OCI-LY3 (cell line): ENCODE measurements around the gene EHD1.

ENCODE experiments used
- H2AFZ ChIP-seq: fragments of 200-600, 300-600 bp; shearing (Covaris generic); 2 replicates; pipeline ENCODE4 v1.6.0; 2014; ENCODE audit warnings: antibody characterized with exemption, low read depth, low read length
- H3K27ac ChIP-seq: fragments of 200-600, 300-600 bp; sonication (generic); 2 replicates; pipeline ENCODE4 v1.5.1; 2014; ENCODE audit warnings: mild to moderate bottlenecking, low read length, moderate library complexity, mixed read lengths
- H3K27me3 ChIP-seq: fragments of 200-600, 300-600 bp; sonication (generic); 2 replicates; pipeline ENCODE4 v1.6.1; 2014; ENCODE audit warnings: low read depth, low read length, mixed read lengths
- H3K36me3 ChIP-seq: fragments of 200-600, 300-600 bp; sonication (generic); replicated peaks from 2 replicates; pipeline ENCODE3; 2014; ENCODE audit warnings: low read depth, low read length, mixed read lengths
- H3K4me1 ChIP-seq: fragments of 300-600, 200-600 bp; sonication (generic); 2 replicates; pipeline ENCODE4 v1.6.1; 2014; ENCODE audit warnings: low read length, mixed read lengths
- H3K4me2 ChIP-seq: fragments of 200-600, 300-600 bp; sonication (generic); 2 replicates; pipeline ENCODE4 v1.6.1; 2014; ENCODE audit warnings: low read length, mixed read lengths
- H3K4me3 ChIP-seq: fragments of 300-600, 200-600 bp; sonication (generic); 2 replicates; pipeline ENCODE4 v1.5.1; 2014; ENCODE audit warnings: antibody characterized with exemption, mild to moderate bottlenecking, low read length, moderate library complexity
- H3K79me2 ChIP-seq: fragments of 300-600, 200-600 bp; shearing (Covaris generic); 2 replicates; pipeline ENCODE4 v1.6.1; 2014; ENCODE audit warnings: mild to moderate bottlenecking, low read length, mixed read lengths
- H3K9ac ChIP-seq: fragments of 300-600, 200-600 bp; shearing (Covaris generic); 2 replicates; pipeline ENCODE4 v1.6.0; 2014; ENCODE audit warnings: mild to moderate bottlenecking, low read length, moderate library complexity
- H3K9me3 ChIP-seq: fragments of 200-600, 300-600 bp; shearing (Covaris generic); 2 replicates; pipeline ENCODE4 v1.6.1; 2014; ENCODE audit warnings: low read length, mixed read lengths; ENCODE audit not compliant: insufficient read depth
- H4K20me1 ChIP-seq: fragments of 200-600, 300-600 bp; sonication (generic); 2 replicates; pipeline ENCODE4 v1.6.1; 2016; ENCODE audit warnings: low read length, mixed read lengths; ENCODE audit not compliant: insufficient read depth
- EZH2phosphoT487 ChIP-seq: fragments of 200-600 bp; shearing (Covaris generic); IDR thresholded peaks from 2 replicates; pipeline ENCODE4 v1.6.1; 2018; ENCODE audit warnings: antibody characterized with exemption, mixed run types, low read depth
- TF ChIP-seq, protein P1 (sequence below): fragments of 200-600, 300-600 bp; sonication (generic); IDR thresholded peaks from 2 replicates; pipeline ENCODE4 v1.5.1; 2014; ENCODE audit warnings: antibody characterized with exemption, low read length, low read depth

EHD1 gene

DNA sequence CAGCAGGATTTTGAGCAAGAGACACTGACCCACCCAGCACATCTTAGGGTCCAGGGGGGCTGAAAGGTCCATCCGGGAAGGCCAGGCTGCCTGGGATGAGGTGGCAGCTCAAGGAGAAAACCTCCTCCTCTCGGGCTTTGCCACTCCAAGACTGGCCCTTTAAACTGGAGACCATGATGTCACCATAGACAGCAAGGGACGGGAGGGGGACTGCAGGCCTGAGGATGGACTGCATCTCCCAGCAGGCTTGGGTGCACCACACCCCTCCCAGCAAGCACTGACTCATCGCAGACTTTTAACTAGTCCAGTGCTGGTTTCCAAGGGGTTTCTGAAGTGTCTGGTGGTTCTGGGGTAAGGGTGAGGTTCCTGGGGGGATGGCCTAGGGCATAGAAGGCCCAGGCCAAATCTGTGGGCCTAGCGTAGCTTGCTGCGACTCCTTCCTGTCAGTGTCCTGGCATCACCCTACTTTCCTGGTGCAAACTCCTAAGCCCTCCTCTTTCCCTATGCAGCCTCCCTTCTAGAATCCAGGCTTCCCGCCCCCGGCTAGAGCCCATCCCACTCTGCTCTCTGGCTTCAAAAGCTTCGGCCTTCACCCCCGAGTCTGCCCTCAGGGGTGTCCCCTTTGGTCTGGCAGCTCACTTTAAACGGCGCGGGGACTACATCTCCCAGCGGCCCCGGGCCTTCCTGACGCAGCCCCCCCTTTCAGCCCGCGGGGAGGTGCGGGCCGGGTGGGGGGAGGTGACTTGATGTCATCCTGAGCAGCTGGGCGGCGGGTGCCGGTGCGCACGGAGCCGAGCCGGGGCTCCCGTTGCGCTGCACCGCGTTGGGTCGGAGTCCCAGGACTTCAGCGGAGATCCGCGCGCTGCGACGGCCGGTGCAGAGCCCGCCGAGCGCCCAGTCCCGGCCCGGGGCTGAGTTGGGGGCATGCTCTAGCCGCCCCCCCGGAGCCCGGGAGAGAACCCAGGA lies 45.8 kb upstream of the EHD1 start, which contains the start of gene PPP2R5B:
Gene PPP2R5B, plus strand, starts transcription at position 746 of the 966 bp plus-strand sequence. CDS start 1,046 bp downstream, outside the sequence.
- Histone ChIP-seq H3K9me3 (no peaks in the 10 kb centered on the region), H3K9ac (peak within 1 kb of the TSS; percentile 71), H3K79me2 (no peaks in the 10 kb centered on the region), H3K4me2 (peak within 1 kb of the TSS; percentile 86), H3K36me3 (peaks cover 3% of the 10 kb centered on the region), H3K4me1 (peaks cover 15% of the 10 kb centered on the region), H3K27me3 (no peaks in the 10 kb centered on the region), H3K4me3 (peak within 1 kb of the TSS; percentile 86), H3K27ac (peak within 1 kb of the TSS; percentile 61), H2AFZ (peak within 1 kb of the TSS; percentile 93), H4K20me1 (no peaks in the 10 kb centered on the region)
- no peak for TF ChIP-seq EZH2phosphoT487
- TF ChIP-seq, protein P1, sequence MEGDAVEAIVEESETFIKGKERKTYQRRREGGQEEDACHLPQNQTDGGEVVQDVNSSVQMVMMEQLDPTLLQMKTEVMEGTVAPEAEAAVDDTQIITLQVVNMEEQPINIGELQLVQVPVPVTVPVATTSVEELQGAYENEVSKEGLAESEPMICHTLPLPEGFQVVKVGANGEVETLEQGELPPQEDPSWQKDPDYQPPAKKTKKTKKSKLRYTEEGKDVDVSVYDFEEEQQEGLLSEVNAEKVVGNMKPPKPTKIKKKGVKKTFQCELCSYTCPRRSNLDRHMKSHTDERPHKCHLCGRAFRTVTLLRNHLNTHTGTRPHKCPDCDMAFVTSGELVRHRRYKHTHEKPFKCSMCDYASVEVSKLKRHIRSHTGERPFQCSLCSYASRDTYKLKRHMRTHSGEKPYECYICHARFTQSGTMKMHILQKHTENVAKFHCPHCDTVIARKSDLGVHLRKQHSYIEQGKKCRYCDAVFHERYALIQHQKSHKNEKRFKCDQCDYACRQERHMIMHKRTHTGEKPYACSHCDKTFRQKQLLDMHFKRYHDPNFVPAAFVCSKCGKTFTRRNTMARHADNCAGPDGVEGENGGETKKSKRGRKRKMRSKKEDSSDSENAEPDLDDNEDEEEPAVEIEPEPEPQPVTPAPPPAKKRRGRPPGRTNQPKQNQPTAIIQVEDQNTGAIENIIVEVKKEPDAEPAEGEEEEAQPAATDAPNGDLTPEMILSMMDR, result no peak

DNA sequence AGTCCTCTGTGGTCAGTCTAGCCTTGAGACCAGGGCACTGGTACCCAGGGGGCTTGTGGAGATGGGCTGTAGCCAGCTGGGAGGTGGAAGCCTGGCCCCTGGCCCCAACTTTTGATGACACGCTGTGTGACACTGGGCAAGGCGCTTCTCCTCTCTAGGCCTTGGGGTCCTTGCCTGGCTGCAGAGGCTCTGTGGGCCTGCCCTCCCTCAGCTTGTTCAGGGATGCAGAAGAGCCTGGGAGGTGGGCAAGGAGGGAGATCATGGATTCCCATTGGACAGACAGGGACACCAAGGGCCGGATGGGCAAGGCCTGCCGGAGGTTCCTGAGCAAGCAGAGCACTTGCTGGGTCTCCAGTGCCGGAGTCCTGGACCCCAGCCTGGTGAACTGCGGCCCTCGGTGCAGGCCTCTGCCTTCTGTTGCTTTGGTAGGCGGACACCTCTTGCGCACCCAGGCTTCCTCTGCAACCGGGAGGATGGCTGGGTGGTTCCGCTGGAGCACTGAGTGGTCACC lies 44.8 kb upstream of the EHD1 start:
- no peaks in the 10 kb centered on the region for H3K79me2 ChIP-seq
- H3K27me3 ChIP-seq, result no peaks in the 10 kb centered on the region
- no peak for TF ChIP-seq EZH2phosphoT487
- TF ChIP-seq, protein P1, result no peak
- H3K9ac ChIP-seq, result no peak overlapping the region
- 0 out of 2 replicates have a peak overlapping the region, but pooled peaks have one; percentile 93 for H2AFZ ChIP-seq
- peaks cover 18% of the 10 kb centered on the region for H3K4me1 ChIP-seq
- no peaks in the 10 kb centered on the region for H4K20me1 ChIP-seq
- H3K36me3 ChIP-seq, result peaks cover 3% of the 10 kb centered on the region
- H3K27ac ChIP-seq, result no peak overlapping the region
- peak overlapping the region; percentile 86; the same call in 1 of the 2 replicates for H3K4me2 ChIP-seq
- H3K9me3 ChIP-seq, result no peaks in the 10 kb centered on the region
- no peak overlapping the region for H3K4me3 ChIP-seq

DNA sequence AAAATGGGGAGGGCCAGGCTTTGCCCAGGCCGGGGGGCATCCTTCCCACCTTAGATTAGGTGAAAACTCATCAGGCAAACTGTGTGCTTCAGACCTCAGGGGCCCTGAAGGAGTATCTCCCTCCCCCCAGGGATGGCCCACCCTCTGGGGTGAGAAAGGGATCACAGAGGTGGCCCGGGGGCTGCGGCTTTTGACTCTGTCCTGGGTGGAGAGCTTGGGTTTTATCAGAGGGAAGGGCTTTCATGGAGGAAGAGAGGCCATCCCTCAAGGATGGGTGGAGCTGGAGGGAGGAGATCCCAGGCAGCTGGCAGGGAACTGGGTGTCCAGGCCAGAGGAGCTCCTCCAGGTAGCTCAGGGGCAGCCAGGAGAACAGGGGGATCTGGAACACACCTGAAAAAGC lies 43.0 kb upstream of the EHD1 start:
- Histone ChIP-seq H3K27ac (no peak overlapping the region), H3K4me1 (peaks cover 23% of the 10 kb centered on the region), H4K20me1 (no peaks in the 10 kb centered on the region), H3K9me3 (no peaks in the 10 kb centered on the region), H3K4me2 (no peak overlapping the region), H3K36me3 (no peaks in the 10 kb centered on the region), H3K4me3 (no peak overlapping the region), H2AFZ (no peak overlapping the region), H3K27me3 (no peaks in the 10 kb centered on the region), H3K9ac (no peak overlapping the region), H3K79me2 (peaks cover 6% of the 10 kb centered on the region)
- no peak for TF ChIP-seq EZH2phosphoT487
- TF ChIP-seq, protein P1, result no peak

DNA sequence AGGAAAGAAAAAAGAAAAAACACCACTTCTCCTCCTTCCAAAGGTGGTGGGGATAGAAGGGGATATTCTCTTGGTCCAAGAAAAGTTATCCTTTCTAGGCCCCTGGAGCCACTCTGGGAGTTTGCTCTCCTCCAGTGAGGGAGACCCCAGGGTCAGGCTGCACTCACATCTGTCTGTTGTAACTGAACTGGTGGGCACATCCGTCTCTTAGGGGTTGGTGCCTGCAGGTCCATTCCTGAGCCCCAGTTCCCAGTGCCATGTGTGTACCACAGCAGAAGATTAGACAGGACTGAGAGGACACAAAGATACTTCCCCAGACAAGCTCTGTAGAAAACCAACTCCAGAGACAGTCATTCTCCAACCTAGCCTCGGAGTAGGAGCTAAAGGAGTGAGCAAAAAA lies 41.7 kb upstream of the EHD1 start:
- Histone ChIP-seq H2AFZ (no peak overlapping the region), H3K9me3 (no peaks in the 10 kb centered on the region), H3K27me3 (no peaks in the 10 kb centered on the region), H3K4me1 (peaks cover 27% of the 10 kb centered on the region), H3K27ac (no peak overlapping the region), H3K4me2 (no peak overlapping the region), H3K79me2 (peaks cover 17% of the 10 kb centered on the region), H3K36me3 (no peaks in the 10 kb centered on the region), H3K9ac (no peak overlapping the region), H4K20me1 (no peaks in the 10 kb centered on the region), H3K4me3 (no peak overlapping the region)
- TF ChIP-seq EZH2phosphoT487, result no peak
- TF ChIP-seq, protein P1, result no peak
